ENCODE results near the gene TBR1. TPM values are rescaled to one million over a fixed set of nuclear protein-coding genes. Genes with fewer than 3 reads are reported as not detected.

TBR1 gene
- total RNA-seq, 1 experiment from 2014 or later, result not detected

GRCh38 chr2:161419638-161420190 is 3.6 kb downstream of the TBR1 start:
- Histone ChIP-seq H4K20me1 (ENCODE audit: low read length) (no peaks in the 10 kb centered on the region), H3K9me2 (replicated peaks; ENCODE audit: low read length) (no peaks in the 10 kb centered on the region), H3K9me3 (ENCODE audit: low read length) (no peaks in the 10 kb centered on the region), H3K27ac (ENCODE audit: low read length) (no peak overlapping the region), H3F3A (ENCODE audit: low read length, unreplicated experiment) (no peaks in the 10 kb centered on the region), H3K27me3 (ENCODE audit: low read length) (no peaks in the 10 kb centered on the region), H3K4me1 (ENCODE audit: insufficient read depth, low read length) (peaks cover 6% of the 10 kb centered on the region; the same call in 1 of the 2 replicates), H3K79me2 (ENCODE audit: low read length) (no peaks in the 10 kb centered on the region), H3K9ac (ENCODE audit: low read length) (no peak overlapping the region), H3K4me3 (ENCODE audit: low read length) (no peak overlapping the region), H3K4me2 (ENCODE audit: low read length) (no peak overlapping the region), H2AFZ (ENCODE audit: low read length) (no peak overlapping the region), H3K36me3 (ENCODE audit: low read depth, low read length) (no peaks in the 10 kb centered on the region)
- no peak for DNase-seq
- intact Hi-C loops (cut with micrococcal nuclease), result loop anchor here (10.0 kb wide), 2 partner anchors 135 to 525 kb away; no protein-coding TSS in a partner anchor
- TF ChIP-seq CTCF (conservative IDR thresholded peaks at IDR 0.05; ENCODE audit: low read depth, low read length), result no peak
- TF ChIP-seq EZH2phosphoT487 (IDR thresholded peaks at IDR 0.05; ENCODE audit: borderline replicate concordance, low read length), result no peak
- no peak for TF ChIP-seq EZH2 (IDR thresholded peaks at IDR 0.05; ENCODE audit: low read length, unreplicated experiment)
- POLR2A ChIA-PET (ENCODE audit: unreplicated experiment), result no interaction called here
- CTCF ChIA-PET, result no interaction called here
- ATAC-seq, result no peak
- no TSS peak for BruUV-seq (replicated peaks)

GRCh38 chr2:161420406-161421074 is 4.4 kb downstream of the TBR1 start:
- ChIA-PET POLR2A (ENCODE audit: unreplicated experiment) (no interaction called here), CTCF (no interaction called here)

More at GRCh38 chr2:161420406-161421074, 4.4 kb downstream of the TBR1 start:
- Histone ChIP-seq H3K9ac (ENCODE audit: low read length) (no peak overlapping the region), H3K27ac (ENCODE audit: low read length) (no peak overlapping the region), H3K9me3 (ENCODE audit: low read length) (no peaks in the 10 kb centered on the region), H2AFZ (ENCODE audit: low read length) (no peak overlapping the region), H3K4me1 (ENCODE audit: insufficient read depth, low read length) (no peaks in the 10 kb centered on the region), H3K9me2 (replicated peaks; ENCODE audit: low read length) (no peaks in the 10 kb centered on the region), H3K27me3 (ENCODE audit: low read length) (no peaks in the 10 kb centered on the region), H3K36me3 (ENCODE audit: low read depth, low read length) (no peaks in the 10 kb centered on the region), H3K4me3 (ENCODE audit: low read length) (no peak overlapping the region), H3K79me2 (ENCODE audit: low read length) (no peaks in the 10 kb centered on the region), H4K20me1 (ENCODE audit: low read length) (no peaks in the 10 kb centered on the region), H3K4me2 (ENCODE audit: low read length) (no peak overlapping the region), H3F3A (ENCODE audit: low read length, unreplicated experiment) (no peaks in the 10 kb centered on the region)
- TF ChIP-seq EZH2phosphoT487 (IDR thresholded peaks at IDR 0.05; ENCODE audit: borderline replicate concordance, low read length) (no peak), EZH2 (IDR thresholded peaks at IDR 0.05; ENCODE audit: low read length, unreplicated experiment) (no peak), CTCF (conservative IDR thresholded peaks at IDR 0.05; ENCODE audit: low read depth, low read length) (no peak)
- intact Hi-C loops (cut with micrococcal nuclease), result no loop called here
- no peak for DNase-seq
- no peak for ATAC-seq
- no TSS peak for BruUV-seq (replicated peaks)
